Chondrocyte (in vitro differentiated cells): ENCODE data around the gene HRCT1. TPM values are rescaled to one million over a fixed set of nuclear protein-coding genes. Genes with fewer than 3 reads are reported as not detected.
"Not testable (repeated sequence)": the region's sequence is repeated elsewhere in the genome, so short reads cannot be mapped to it uniquely, and the experiment has no call there.

Experiments
- DNase-seq: peaks from one replicate; pipeline ENCODE4 v3.0.0; 2021; ENCODE audit warnings: mixed read lengths, low spot score
- H3K27ac Mint-ChIP-seq: one replicate; pipeline ENCODE4 v1.8.0; 2021; ENCODE audit warnings: mild to moderate bottlenecking, moderate library complexity, mixed read lengths; ENCODE audit not compliant: unreplicated experiment
- H3K27me3 Mint-ChIP-seq: 2 replicates; pipeline ENCODE4 v1.8.0; 2021; ENCODE audit warnings: low read depth, mixed read lengths
- H3K36me3 Mint-ChIP-seq: 2 replicates; pipeline ENCODE4 v1.8.0; 2021; ENCODE audit warnings: low read depth, mixed read lengths
- H3K4me1 Mint-ChIP-seq: 2 replicates; pipeline ENCODE4 v1.8.0; 2021; ENCODE audit warnings: low read depth, mild to moderate bottlenecking, mixed read lengths
- H3K4me3 Mint-ChIP-seq: one replicate; pipeline ENCODE4 v1.8.0; 2021; ENCODE audit warnings: mild to moderate bottlenecking, moderate library complexity, mixed read lengths; ENCODE audit not compliant: unreplicated experiment
- H3K9me3 Mint-ChIP-seq: 2 replicates; pipeline ENCODE4 v1.8.0; 2021; ENCODE audit warnings: low read depth, mixed read lengths
- total RNA-seq: library from RNA; stranded (reverse); gene quantifications from 3 replicates; pipeline ENCODE4 v1.2.1, GENCODE V29; 2021
- TF ChIP-seq, protein P1 (sequence below): fragments of 200-600 bp; sonication (generic); IDR thresholded peaks from 2 replicates; pipeline ENCODE4 v1.5.0; 2021; ENCODE audit warnings: antibody characterized with exemption, mild to moderate bottlenecking, moderate library complexity

The HRCT1 gene
- total RNA-seq, 1 donor from 2014 or later = 7.2 TPM

DNA sequence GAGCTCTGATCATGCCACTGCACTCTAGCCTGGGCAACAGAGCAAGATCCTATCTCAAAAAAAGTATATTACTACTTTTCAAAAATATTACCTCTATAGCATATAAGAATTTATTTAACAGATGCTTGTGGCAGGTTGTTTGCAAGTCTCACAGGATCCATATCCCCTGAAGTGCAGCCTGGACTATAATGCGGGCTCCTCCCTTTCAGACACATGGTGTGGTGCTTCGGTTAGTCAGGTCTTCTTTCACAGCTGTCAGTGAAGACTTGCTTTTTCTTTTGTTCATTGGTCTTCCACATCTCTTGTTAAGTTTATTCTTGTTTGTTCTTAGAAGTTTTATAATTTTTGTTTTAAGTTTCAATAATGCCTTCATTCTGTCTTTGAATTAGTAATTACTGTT is 9.4 kb upstream of the HRCT1 start:
- TF ChIP-seq, protein P1, sequence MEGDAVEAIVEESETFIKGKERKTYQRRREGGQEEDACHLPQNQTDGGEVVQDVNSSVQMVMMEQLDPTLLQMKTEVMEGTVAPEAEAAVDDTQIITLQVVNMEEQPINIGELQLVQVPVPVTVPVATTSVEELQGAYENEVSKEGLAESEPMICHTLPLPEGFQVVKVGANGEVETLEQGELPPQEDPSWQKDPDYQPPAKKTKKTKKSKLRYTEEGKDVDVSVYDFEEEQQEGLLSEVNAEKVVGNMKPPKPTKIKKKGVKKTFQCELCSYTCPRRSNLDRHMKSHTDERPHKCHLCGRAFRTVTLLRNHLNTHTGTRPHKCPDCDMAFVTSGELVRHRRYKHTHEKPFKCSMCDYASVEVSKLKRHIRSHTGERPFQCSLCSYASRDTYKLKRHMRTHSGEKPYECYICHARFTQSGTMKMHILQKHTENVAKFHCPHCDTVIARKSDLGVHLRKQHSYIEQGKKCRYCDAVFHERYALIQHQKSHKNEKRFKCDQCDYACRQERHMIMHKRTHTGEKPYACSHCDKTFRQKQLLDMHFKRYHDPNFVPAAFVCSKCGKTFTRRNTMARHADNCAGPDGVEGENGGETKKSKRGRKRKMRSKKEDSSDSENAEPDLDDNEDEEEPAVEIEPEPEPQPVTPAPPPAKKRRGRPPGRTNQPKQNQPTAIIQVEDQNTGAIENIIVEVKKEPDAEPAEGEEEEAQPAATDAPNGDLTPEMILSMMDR = no peak
- Mint-ChIP-seq H3K9me3 (no peaks in the 10 kb centered on the region), H3K4me1 (no peaks in the 10 kb centered on the region), H3K4me3 (no peak overlapping the region), H3K36me3 (peaks cover 1% of the 10 kb centered on the region), H3K27ac (no peak overlapping the region), H3K27me3 (no peaks in the 10 kb centered on the region)
- DNase-seq = no peak

DNA sequence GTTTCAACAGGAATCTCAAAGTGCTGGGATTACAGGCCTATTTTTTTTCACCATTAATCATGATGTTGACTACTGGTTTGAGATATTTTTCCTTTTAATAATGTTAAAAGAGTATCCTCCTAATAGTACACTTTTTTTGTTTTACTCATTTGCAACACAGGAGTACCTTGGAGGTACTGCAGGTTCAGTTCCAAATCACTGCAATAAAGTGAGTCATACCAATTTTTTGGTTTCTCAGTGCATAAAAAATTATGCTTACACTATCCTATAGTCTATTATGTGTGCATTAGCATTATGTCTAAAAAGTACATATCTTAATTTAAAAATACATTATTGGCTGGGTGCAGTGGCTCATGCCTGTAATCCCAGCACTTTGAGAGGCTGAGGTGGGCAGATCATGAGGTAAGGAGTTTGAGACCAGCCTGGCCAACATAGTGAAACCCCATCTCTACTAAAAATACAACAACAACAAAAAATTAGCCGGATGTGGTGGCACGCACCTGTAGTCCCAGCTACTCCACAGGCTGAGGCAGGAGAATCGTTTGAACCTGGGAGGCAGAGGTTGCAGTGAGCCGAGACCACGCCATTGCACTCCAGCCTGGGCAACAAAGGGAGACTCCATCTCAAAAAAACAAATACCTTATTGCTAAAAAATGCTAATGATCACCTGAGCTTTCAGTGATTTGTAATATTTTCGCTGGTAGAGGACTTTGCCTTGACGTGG is 8.5 kb upstream of the HRCT1 start:
- not testable (repeated sequence) for H3K27me3 Mint-ChIP-seq, H3K9me3 Mint-ChIP-seq, H3K4me3 Mint-ChIP-seq, H3K27ac Mint-ChIP-seq, DNase-seq, H3K4me1 Mint-ChIP-seq, H3K36me3 Mint-ChIP-seq

DNA sequence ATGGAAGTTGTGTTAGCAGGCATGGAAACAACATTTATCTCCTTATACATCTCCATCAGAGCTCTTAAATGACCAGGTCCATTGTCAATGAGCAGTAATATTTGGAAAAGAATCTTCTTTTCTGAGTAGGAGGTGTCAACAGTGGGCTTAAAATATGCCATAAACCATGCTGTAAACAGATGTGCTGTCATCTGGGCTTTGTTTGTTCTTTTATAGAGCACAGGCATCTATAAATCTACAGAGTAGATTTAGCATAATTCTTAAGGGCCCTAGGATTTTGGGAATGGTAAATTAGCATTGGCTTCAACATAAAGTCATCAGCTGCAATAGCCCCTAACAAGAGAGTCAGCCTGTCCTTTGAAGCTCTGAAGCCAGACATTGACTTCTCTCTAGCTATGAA is 7.7 kb upstream of the HRCT1 start:
- Mint-ChIP-seq H3K4me3 (no peak overlapping the region), H3K27ac (no peak overlapping the region), H3K9me3 (no peaks in the 10 kb centered on the region), H3K4me1 (peaks cover 6% of the 10 kb centered on the region), H3K27me3 (no peaks in the 10 kb centered on the region), H3K36me3 (no peaks in the 10 kb centered on the region)
- DNase-seq = no peak
- TF ChIP-seq, protein P1 = no peak

DNA sequence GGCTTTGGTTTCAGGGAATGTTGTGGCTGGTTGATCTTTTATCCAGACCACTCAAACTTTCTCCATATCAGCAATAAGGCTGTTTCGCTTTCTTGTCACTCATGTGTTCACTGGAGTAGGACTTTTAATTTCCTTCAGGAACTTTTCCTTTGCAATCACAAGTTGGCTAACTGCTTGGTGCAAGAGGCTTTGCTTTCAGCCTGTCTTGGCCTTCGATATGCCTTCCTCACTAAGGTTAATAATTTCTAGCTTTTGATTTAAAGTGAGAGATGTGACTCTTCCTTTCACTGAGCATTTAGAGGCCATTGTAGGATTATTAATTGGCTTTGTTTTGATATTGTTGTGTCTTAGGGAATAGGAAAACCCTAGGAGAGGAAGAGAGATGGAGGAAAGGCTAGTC is 7.0 kb upstream of the HRCT1 start:
- Mint-ChIP-seq H3K9me3 (no peaks in the 10 kb centered on the region), H3K4me3 (no peak overlapping the region), H3K27me3 (no peaks in the 10 kb centered on the region), H3K27ac (no peak overlapping the region), H3K4me1 (peaks cover 11% of the 10 kb centered on the region), H3K36me3 (no peaks in the 10 kb centered on the region)
- no peak for DNase-seq
- TF ChIP-seq, protein P1 = no peak

DNA sequence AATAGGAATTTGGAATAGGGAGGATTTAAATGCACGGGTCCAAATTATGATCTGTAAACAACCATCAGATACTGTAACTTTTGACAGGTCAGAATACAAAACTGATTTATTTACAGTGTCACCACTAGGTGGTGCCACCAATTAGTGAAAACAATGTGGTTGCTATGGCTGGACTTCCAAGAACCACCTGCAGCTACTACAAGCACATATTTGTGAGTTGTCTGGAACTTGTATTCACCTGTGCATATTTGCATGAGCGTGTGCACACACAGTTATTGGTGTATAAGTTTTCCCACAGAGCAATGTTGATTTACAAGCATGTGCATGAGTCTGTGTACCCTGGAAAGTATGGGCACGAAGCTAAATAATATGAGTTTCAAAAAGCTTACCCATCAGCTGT is 3.0 kb upstream of the HRCT1 start:
- no peaks in the 10 kb centered on the region for H3K27me3 Mint-ChIP-seq
- H3K9me3 Mint-ChIP-seq = no peaks in the 10 kb centered on the region
- H3K27ac Mint-ChIP-seq = no peak overlapping the region
- peaks cover 51% of the 10 kb centered on the region for H3K4me1 Mint-ChIP-seq
- no peak for DNase-seq
- no peak overlapping the region for H3K4me3 Mint-ChIP-seq
- TF ChIP-seq, protein P1 = peak; percentile 95
- H3K36me3 Mint-ChIP-seq = no peaks in the 10 kb centered on the region

DNA sequence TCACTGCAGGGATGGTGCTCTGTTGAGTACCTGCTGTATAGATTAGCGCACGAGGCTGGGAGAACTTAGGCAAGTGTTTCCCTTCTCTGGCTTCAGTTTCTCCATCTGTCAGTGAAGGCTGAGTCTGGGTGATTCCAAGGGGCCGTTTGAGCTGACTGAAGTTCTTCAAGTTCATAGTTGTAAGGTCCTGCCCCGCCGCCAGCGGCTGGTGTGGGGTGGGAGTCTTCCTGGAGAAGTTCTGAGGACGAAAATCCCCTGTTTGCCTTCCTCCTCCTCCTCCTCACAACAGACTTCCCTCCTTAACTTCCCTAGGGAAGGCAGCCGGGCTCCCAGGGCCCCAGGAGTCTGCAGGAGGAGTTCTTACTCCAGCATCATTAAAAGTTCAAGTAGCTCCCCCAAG is 1.7 kb upstream of the HRCT1 start:
- Mint-ChIP-seq H3K9me3 (no peaks in the 10 kb centered on the region), H3K36me3 (no peaks in the 10 kb centered on the region), H3K27me3 (no peaks in the 10 kb centered on the region), H3K27ac (peak overlapping the region; percentile 75), H3K4me1 (peaks cover 64% of the 10 kb centered on the region), H3K4me3 (no peak overlapping the region)
- DNase-seq = no peak
- TF ChIP-seq, protein P1 = no peak
